Stimulated activated CD8-positive, alpha-beta memory T cell treated with anti-CD3 and anti-CD28 coated beads, Interleukin-15, amount 100 ng/mL, for 4 hours (primary cell): ENCODE results near the gene CCDC93.

Experiments
- DNase-seq, 2 donors: peaks; one replicate each; pipeline ENCODE4 v3.0.0-alpha.2; 2020; ENCODE audit warnings: low read depth in 2 of 2

Gene CCDC93, protein sequence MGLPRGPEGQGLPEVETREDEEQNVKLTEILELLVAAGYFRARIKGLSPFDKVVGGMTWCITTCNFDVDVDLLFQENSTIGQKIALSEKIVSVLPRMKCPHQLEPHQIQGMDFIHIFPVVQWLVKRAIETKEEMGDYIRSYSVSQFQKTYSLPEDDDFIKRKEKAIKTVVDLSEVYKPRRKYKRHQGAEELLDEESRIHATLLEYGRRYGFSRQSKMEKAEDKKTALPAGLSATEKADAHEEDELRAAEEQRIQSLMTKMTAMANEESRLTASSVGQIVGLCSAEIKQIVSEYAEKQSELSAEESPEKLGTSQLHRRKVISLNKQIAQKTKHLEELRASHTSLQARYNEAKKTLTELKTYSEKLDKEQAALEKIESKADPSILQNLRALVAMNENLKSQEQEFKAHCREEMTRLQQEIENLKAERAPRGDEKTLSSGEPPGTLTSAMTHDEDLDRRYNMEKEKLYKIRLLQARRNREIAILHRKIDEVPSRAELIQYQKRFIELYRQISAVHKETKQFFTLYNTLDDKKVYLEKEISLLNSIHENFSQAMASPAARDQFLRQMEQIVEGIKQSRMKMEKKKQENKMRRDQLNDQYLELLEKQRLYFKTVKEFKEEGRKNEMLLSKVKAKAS

DNA sequence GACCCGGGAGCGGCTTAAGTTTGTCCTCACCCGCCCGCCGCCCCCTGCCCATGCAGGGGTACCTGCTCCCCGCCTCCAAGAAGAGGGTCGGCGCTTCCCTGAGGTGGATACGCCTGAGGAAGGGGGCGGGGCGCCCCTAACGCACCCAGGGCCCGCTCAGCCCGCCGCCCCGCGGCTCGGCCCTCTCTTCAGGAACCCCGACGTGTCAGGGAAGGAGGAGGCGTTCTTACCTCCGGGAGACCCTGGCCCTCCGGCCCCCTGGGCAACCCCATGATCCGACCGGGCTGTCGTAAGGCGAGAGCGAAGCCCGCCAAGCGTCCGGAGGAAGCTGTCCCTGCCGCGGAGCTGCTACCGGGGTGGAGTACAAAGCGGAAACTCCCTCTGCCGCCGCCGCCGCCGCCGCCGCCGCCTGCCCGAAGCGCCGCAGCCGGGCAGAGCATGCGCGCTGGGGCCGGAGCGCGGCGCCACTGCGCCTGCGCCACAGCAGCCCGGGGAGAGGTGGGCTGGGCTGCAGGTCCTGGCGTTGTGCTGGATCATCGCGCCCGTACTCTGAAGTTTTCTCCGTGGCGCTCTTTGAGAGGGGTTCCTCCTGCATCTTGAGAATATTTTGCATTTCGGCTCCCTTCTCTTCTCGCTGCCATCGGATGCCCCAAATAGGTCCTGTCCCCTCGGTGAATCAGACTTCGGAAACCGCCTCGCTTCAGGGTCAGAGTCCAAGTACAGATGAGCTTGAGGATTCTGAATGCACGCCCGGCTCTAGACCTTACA, at the start of gene CCDC93:
CCDC93 (minus strand) TSS at position 347 of the 768 bp plus-strand sequence; CDS start at position 272, 75 bp downstream.
- DNase-seq: peak; percentile 59 to 84

DNA sequence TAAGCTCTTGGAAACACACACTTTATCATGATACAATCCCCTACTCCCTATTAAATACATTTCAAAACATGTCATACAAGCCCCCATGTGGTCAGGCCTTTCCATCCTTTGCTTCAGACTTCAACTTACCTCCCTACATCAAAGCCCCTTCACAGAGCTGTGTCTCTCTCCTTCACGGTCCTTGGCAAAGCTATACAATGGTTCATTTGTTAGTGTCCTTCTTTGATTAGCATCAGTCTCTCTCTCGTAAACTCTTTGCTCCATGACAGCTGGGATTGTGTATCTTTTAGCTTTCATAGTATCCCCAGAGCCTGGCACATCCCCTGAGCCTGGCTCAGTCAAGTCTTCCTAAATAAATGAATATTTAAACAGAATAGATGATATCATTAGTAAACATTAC, 48.8 kb upstream of the CCDC93 start:
- DNase-seq: no peak

DNA sequence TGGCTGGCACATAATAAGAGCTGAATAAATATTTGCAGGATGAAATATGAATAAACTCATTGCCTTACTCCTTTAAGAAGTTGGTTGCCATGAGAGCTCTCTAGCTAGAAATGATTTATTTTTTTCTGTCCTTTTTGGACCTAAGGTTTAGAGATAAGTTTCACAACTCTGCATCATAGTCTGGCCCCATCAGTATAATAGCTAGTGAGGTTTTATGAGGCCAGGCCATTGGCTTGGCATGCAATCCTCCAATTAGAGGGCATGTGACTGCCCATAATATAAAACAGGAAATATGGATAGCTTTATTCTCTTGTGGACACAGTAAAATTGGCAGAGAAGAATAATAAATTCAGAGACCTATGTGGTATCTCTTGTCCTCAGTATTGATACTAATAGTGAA, 48.2 kb upstream of the CCDC93 start:
- DNase-seq: no peak

DNA sequence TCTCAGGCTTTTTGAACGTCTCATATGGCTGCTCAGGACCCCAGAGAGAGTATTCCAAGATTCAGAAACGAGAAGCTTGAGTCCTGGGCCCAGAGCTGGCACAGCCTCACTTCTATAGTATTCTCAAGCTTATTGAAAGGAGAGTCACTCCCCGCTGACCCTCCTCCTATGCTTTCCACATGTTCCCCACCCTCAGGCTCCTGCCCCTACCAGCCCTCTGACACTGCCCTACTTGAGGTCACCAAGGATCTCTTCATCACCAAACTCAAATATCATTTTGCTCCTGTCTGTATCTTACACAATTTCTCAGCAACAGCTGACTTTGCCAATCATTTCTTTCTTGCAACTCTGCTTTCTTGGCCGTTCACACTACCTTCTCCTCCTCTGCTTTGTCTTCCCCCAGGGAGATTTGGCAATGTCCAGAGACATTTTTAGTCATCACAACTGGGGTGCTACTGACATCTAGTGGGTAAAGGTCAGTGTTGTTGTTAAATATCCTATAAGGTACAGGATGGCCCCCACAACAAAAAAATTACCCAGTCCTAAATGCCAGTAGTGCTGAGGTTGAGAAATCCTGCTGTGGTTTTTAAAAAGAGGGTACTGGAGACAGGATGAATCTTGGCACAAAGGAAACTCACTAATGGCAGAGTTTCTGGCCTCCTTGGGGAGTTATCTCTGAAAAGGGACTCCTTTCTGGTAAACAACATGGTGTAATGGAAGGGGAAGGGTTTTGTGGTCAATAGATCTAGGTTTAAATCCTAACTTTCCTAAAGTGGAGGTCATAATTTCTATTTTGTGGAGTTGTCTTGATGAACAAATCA, 47.5 kb upstream of the CCDC93 start:
- DNase-seq: no peak

DNA sequence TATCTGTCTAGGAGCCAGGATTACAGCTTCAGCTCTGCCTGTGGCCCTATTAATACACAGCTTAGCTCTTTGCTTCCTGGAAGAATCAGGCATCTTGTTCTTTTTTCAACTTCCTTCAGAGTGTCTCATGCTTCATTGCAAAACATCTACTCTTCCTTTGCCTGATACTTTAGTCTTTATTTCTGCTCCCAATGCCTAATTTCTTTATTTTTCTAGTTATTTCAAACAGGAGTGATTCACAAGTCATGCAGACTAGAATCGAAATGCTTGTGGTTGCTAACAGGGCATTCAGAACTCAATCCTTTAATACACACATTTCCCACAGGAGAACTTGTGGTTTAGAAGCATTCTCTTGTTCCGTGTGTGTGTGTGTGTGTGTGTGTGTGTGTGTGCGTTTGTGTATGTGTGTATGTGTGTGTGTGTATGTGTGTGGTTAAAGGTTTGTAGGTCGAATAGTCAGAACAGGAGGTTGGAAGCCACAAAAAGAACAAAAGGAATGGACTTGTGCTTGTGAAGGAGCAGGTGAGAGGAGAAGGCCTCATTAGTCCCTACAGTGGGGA, 46.1 kb upstream of the CCDC93 start:
- no peak for DNase-seq

DNA sequence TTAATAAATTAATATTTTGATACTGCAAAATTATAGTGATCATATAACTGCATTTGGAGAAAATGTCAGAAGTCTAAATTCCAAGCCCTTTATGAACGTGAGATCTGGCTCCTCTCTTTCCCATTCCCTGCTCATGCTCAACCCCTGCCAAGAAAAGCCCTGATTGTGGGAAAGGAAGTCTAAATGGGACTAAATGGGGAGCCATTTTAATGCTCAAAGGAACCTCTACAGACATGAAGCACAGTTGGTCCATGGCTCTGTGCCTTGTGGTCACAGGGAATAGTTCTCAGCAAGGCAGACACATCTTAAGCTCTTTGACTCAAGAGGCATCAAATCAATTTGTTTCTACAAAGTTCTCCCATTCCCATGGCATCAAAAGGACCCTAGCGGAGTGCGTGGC, 45.1 kb upstream of the CCDC93 start:
- no peak for DNase-seq

DNA sequence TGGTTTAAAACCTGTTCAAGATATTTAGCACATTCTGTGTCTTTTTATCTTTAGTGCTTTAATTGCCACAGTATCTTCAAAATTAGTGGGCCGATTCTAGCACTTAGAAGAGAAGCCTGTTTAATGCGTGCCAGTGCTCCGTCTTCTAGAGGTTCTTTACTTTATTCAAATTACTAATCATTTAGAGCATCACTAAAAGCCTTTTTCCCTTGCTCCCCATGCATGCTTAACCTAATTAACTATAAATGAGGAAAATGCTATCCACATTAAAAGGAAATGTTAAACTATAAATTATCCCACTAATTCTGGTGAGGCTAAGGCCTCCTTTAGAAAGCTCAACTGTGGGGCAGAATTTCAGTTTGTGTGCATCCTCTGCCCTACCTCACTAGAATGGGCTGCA, 42.9 kb upstream of the CCDC93 start:
- DNase-seq: no peak

DNA sequence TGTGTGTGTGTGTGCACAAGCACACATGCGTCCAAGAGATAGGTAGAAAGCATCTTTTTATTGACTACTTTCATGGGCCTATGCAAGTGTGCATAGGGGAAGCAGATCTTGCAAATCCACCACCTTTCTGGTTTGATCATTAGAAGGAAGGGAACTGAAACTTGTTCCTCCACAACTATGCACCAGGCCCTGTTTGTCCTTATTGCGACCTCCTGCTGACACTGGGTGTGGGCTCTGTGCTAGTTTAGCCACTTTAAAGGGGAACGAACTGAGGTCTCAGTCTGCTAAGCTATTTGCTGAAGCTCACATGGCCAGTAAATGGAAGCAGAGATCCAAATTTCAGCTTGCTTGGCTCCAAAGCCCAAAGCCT, 42.3 kb upstream of the CCDC93 start:
- no peak for DNase-seq

DNA sequence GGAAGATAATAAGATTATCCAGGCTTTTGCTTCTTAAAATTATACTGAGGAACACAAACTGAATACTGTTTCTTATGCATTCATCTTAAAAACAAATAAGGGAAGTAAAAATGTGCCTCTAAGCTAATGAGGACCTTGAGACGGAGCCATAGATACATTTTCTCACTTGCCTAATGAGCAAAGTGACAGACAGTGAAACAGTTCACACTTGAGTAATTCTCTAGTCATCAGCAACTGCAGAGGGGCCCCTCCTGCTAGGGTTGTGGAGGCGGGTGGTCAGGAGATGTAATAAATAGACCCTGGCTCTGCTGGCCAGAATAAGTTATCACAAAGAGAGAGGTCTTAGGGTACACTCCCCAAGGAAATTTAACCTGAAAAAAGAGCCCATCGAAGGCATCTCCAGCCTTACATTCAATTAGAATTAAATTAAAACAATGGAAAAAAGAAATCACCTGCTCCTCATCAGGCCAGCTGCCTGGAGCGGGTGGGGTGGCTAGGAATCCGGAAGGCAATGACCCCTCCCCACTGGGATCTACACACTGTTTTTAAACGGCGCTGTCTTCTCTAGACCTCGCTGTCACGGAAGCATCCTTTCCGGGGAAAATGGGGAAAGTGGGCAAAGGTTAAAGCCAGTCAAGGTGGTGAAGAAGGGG, 41.8 kb upstream of the CCDC93 start:
- DNase-seq: no peak

DNA sequence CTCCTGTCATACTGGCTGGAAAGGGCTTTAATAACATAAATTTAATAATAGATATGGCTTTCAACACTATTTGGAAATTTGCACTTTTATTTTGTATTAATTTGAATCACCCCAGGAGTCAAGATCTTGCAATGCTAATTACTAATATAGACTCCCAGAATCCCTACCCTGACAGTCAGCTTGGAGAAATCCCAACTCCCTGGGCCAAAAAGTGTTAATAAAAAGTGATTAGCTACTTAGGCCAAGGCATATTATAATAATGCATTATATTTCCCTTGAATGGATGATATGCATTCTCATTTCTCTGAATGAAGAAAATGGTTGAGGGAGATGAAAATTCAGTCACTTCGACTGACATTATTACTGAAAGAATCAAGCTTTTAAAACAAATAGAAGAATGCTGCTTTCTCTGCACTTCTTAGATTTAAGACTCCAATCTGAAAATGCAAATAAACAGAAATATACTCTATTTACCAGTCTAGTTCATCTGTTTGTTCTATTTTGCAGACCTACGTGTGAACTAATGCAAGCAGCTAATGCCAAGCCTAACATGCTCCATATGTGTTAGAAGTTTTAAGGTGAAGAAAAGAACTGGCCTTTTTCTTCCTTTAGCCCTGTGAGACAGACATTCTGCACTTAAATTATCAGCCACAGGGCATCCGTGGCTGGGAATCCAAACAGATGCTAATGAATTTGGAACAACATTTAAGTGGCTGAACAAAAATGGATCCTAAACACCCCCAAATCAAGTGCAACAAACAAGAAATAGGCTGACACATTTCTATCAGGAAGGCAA, 40.5 kb upstream of the CCDC93 start:
- DNase-seq: no peak

DNA sequence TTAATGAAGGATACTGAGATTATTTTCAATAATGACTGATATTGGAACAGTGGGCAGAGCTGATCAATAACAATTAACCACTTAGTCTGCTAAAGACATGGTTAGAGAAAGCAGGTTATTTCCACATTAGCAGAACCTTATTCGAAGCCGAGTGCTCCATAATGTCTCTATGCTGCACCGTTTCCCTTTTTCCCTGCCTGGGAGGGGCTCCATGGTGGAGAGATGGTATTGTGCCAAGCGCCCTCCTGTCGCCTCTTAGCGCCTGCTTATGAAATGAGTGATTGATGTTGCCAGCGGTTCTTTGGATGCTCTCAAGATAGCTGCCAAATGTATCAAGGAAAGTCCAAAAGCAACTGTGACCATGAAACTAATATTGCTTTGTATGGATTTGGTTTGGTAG, 39.8 kb upstream of the CCDC93 start:
- DNase-seq: no peak

DNA sequence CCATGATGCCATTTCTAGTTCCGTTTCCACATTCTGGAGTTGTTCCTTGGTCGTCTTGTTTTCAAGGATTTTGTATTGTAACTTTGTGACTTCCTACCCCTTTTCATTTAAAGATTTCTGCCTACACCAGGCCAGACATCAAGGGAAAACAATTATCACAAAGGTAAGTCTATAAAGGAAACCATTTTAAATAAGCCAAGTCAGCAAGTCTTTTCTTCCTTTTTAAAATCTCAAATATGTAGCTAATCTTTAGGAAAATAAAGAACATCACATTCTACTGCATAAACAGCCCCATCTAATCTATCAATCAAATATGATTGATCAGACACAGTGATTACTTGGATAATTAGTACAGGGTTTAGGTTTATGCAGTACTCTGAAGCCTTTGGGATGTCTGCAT, 38.6 kb upstream of the CCDC93 start:
- no peak for DNase-seq

DNA sequence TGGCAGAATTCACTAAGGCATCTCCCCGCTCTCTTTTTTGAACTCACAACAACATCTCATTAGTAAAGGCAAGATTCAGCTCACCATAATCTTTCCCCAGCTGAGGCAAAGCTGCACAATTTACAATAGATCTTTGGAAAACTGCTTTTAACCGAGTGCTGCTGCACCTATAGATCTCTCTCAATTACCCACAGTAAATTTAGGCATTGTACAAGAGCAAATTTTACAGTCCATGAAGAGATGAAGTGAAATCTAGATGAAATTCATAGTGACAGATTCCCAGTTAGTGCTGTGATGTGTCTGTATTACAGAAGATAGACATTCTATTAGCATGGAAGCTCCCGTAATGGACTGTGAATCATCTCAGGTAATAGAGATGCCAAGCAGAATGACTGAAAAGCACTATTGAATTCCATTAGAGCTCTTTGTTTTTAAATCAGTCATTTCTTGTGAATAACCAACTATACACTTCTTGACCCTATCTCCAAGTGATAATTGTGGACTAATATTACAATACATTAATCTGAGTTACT, 38.0 kb upstream of the CCDC93 start:
- no peak for DNase-seq

DNA sequence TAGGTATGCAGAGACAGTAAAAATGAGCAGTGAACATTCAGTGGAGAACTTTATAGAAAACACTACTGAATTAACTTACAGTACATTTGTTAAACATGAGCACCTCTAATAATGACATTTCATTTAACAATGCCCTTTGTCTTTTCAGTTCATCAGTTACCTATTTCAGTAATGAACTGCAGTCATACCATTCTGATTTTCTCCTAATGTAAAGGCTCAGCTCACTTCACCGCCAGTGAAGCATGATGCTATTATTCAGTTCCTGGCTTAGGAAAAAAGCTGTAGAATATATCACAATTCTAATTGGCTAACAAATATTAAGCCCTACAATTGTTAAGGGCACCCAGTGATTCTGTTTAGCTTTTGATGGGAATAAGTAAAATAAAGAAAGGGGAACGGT, 37.1 kb upstream of the CCDC93 start:
- no peak for DNase-seq

DNA sequence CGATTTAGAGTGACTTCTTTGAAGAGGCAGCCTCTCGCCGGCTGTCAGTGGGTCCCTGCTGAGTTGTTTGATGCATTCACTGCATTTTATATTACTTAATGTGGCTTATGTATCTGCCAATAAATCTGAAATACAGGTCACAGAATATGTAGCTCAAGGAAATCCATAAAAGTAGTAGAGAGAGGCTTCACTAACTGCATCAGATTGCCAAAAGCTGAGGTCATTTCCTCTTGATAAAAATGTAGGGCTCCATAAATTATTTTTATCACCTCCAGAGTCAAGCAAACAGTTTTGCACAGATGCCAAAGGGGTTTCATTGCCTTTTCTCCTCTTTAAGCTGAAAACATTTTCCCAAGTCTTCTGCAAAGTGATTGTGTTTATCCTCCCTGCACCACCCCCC, 36.5 kb upstream of the CCDC93 start:
- no peak for DNase-seq

DNA sequence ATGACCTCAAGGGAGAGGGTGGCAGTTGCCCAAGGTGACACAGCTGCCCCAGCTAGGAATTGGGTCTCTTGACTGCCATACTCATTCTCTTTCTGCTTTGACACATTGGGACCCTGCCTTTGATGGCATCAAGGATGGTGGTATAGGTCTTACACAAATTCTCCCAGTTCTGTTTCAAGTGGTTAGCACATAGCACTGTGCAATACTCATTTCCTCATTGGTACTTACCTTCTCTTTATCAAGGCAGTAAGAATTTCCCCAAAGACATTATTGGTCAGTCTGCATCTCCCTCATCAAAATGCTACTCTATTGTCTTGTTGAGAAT, 35.9 kb upstream of the CCDC93 start:
- DNase-seq: no peak

DNA sequence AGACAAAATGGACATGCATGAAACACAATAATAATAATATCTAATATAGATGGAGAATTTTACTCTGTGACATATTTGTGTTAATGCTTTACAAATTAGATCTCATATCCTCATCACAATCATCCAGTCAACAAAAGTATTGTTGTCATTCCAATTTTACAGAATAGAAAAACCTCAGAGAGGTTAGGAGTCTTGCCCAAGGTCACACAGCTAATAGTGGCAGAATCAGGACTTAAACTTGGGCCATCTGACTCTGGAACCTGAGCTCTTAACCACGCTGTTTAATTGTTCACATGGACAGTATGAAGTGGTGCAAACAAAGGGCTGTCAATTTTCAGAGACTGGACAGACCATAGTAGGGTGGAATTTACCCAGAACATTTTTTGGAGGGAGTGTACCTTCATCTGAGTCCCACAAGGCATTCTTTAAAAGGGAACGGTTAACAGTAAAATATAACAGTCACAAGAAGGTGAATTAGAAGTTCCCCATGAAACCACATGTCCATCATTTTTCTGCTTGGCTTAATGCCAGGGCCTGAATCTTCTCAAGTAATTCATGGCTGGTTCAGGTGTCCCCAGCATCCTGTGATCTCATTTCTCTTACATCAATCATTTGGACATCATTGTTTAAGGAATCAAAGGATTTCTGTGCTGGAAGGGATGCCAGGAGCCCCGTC, 35.4 kb upstream of the CCDC93 start:
- DNase-seq: no peak

DNA sequence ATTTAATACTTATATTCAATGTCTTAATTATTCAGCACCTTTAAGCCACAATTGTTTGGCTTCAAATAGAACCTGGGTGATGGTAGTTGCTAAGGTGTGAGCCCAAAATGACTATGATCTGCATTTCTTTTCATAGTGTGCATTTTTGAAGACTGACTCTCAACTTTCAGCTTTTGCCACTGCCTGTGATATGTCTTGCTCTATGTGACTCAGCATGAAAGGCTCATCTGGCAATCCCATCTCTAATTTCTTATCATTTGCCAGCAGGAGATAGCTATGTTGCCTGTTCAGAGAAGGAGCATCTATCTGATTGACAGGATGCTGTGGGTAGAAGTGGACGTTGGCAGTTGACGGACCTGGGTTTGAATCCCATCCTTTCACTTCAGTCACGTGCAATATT, 34.5 kb upstream of the CCDC93 start:
- no peak for DNase-seq

DNA sequence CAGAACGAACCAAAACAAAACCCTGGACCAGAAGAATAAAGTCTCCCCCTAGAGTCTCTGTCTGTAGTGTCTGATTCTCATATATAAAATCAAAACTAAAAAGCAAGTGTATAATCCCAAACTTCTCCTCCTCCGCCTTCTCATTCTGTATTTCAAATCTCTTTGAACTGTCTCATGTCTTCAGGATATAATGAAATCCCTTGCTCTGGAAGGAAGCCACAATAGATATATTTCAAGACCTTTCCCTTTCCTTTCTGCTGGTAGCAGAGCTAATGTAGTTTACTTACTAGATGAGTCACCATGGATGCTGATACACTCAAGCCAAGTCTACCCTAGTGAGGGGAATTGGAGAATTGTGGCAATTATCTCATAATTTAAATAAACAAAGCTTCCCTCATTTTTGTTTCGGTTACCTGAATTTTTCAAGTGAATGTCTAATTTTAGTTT, 33.5 kb upstream of the CCDC93 start:
- DNase-seq: no peak
